RCC 7860 (cell line): ENCODE data around the gene PCDHGA7.
"Not testable (repeated sequence)": the region's sequence is repeated elsewhere in the genome, so short reads cannot be mapped to it uniquely, and the experiment has no call there.

Experiments used
- DNase-seq: peaks from one replicate; pipeline ENCODE4 v3.0.0-alpha.2; 2015; ENCODE audit warnings: low spot score
- FAIRE-seq: peaks from 2 replicates; lab custom pipeline; 2012; peaks lifted over from hg19 to GRCh38; lab: Jason Lieb, UNC

The PCDHGA7 gene

DNA sequence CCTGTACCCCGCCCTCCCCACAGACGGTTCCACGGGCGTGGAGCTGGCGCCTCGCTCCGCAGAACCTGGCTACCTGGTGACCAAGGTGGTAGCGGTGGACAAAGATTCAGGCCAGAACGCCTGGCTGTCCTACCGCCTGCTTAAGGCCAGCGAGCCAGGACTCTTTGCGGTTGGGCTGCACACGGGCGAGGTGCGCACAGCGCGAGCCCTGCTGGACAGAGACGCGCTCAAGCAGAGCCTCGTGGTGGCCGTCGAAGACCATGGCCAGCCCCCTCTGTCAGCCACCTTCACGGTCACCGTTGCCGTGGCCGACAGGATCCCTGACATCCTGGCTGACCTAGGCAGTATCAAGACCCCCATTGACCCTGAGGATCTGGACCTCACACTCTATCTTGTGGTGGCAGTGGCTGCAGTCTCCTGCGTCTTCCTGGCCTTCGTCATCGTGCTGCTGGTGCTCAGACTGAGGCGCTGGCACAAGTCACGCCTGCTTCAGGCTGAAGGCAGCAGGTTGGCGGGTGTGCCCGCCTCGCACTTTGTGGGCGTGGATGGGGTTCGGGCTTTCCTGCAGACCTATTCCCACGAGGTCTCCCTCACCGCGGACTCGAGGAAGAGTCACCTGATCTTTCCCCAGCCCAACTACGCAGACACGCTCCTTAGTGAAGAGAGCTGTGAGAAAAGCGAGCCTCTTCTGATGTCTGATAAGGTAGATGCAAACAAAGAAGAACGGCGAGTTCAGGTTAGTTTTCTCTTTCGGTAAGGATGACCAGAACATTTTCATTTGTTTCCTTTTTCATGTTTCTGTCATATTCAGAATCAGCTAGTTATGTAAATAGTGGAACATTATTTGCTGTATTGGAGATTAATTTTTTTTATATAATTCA is 16.3 kb upstream of the PCDHGA7 start:
- FAIRE-seq = no peak

DNA sequence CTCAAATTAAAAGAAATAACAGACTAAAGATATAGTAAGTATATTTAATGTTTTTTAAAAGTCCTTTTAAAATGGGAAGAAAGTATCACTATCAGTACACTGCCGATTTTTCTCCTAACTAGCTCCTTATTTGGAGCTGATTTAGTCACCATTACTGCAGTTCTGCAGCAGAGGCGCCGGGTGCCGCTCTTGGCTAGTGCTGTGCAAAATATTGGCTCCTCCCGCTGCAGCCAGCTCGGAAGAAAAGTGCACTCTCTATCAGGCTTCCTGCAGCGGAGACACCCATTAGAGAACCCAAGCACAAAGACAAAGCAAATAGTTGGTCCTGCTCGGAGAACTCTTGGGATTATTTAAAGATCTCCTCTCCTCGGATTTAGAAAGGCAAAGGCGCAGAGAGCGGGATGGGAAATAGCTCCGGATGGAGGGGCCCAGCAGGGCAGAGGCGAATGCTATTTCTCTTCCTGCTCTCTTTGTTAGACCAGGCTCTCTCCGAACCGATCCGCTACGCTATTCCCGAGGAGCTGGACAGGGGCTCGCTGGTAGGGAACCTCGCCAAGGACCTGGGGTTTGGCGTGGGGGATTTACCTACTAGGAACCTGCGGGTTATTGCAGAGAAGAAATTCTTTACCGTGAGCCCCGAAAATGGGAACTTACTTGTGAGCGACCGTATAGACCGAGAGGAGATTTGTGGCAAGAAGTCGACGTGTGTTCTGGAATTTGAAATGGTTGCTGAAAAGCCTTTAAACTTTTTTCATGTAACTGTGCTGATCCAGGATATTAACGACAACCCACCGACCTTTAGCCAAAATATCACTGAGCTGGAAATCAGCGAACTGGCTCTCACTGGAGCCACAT is 12.3 kb upstream of the PCDHGA7 start, which contains the start of gene PCDHGB3:
PCDHGB3 (plus strand) TSS at position 249 of the 855 bp plus-strand sequence; CDS start at position 402, 153 bp downstream.
- DNase-seq (no peak), FAIRE-seq (no peak)

More for the DNA sequence above, 16.3 kb upstream of the PCDHGA7 start:
- no peak for DNase-seq

DNA sequence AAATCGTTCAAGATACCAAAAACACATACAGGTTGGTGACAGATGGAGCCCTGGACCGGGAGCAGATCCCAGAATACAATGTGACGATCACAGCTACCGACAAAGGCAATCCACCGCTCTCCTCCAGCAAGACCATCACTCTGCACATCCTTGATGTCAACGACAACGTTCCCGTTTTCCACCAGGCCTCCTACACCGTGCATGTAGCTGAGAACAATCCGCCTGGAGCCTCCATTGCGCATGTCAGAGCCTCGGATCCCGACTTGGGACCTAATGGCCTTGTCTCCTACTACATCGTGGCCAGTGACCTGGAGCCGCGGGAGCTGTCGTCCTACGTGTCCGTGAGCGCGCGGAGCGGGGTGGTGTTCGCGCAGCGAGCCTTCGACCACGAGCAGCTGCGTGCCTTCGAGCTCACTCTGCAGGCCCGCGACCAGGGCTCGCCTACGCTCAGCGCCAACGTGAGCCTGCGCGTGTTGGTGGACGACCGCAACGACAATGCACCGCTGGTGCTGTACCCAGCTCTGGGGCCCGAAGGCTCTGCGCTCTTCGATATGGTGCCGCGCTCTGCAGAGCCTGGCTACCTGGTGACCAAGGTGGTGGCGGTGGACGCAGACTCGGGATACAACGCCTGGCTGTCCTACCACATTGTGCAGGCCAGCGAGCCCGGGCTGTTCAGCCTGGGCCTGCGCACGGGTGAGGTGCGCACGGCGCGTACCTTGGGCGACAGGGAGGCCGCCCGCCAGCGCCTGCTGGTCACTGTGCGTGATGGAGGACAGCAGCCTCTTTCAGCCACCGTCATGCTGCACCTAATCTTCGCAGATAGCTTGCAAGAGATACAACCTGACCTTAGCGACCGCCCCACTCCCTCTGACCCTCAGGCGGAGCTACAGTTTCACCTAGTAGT is 10.7 kb upstream of the PCDHGA7 start:
- FAIRE-seq = no peak
- DNase-seq = no peak

DNA sequence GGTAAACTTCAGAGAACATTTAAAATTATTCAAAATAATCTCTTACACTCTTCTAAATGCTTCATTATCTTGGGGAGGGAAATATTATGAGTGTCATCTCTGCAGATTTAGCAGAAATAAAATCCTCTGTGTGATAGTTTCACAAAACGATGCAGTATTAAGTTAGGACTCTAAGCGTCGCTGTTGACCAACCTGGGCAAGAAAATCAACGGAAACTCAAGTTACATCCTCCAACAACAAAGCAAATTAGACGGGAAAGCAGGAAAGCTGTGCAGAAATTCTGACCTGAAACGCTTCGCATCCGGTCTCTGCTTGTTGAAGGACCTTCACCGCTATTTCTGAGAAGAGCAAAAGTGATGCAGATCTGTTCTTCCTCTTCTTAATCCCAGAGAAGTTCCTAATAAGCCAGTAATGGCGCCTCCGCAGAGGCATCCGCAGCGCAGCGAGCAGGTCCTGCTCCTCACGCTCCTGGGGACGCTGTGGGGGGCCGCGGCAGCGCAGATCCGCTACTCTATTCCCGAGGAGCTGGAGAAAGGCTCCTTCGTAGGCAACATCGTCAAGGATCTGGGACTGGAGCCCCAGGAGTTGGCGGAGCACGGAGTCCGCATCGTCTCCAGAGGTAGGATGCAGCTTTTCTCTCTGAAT is 8.7 kb upstream of the PCDHGA7 start, which contains the start of gene PCDHGA6:
PCDHGA6 (plus strand) TSS at position 219 of the 645 bp plus-strand sequence; CDS start at position 412, 193 bp downstream.
- FAIRE-seq = no peak

DNA sequence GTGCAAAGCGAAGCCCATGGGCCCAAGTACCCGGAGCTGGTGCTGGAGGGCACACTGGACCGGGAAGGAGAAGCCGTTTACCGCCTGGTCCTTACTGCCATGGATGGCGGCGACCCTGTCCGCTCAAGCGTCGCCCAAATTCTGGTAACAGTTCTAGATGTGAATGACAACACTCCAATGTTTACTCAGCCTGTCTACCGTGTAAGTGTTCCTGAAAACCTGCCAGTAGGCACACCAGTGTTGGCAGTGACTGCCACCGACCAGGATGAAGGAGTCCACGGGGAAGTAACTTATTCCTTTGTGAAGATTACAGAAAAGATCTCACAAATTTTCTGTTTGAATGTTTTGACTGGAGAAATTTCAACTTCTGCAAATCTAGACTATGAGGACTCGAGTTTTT is 7.9 kb upstream of the PCDHGA7 start:
- FAIRE-seq = no peak
- no peak for DNase-seq

More for the DNA sequence above, 8.7 kb upstream of the PCDHGA7 start, which contains the start of gene PCDHGA6:
- DNase-seq = no peak

DNA sequence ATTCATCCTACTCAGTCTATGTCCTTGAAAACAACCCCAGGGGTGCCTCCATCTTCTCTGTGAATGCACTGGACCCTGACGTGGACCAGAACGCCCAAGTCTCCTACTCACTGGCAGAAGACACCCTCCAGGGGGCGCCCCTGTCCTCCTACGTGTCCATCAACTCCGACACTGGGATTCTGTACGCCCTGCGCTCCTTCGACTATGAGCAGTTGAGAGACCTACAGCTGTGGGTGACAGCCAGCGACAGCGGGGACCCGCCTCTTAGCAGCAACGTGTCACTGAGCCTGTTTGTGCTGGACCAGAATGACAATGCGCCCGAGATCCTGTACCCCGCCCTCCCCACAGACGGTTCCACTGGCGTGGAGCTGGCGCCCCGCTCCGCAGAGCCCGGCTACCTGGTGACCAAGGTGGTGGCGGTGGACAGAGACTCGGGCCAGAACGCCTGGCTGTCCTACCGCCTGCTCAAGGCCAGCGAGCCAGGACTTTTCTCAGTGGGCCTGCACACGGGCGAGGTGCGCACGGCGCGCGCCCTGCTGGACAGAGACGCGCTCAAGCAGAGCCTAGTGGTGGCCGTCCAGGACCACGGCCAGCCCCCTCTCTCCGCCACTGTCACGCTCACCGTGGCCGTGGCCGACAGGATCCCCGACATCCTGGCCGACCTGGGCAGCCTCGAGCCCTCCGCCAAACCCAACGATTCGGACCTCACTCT is 6.9 kb upstream of the PCDHGA7 start:
- FAIRE-seq, DNase-seq: not testable (repeated sequence)

DNA sequence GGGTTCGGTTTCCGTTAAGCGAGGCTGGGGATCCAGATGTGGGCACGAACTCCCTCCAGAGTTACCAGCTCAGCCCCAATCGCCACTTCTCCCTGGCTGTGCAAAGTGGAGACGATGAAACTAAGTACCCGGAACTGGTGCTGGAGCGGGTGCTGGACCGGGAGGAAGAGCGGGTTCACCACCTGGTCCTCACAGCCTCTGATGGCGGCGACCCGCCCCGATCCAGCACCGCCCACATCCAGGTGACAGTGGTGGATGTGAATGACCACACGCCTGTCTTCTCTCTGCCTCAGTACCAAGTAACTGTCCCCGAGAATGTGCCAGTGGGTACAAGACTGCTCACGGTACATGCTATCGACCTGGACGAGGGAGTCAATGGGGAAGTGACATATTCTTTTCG is 803 bp downstream of the PCDHGA7 start:
- FAIRE-seq (no peak), DNase-seq (no peak)

DNA sequence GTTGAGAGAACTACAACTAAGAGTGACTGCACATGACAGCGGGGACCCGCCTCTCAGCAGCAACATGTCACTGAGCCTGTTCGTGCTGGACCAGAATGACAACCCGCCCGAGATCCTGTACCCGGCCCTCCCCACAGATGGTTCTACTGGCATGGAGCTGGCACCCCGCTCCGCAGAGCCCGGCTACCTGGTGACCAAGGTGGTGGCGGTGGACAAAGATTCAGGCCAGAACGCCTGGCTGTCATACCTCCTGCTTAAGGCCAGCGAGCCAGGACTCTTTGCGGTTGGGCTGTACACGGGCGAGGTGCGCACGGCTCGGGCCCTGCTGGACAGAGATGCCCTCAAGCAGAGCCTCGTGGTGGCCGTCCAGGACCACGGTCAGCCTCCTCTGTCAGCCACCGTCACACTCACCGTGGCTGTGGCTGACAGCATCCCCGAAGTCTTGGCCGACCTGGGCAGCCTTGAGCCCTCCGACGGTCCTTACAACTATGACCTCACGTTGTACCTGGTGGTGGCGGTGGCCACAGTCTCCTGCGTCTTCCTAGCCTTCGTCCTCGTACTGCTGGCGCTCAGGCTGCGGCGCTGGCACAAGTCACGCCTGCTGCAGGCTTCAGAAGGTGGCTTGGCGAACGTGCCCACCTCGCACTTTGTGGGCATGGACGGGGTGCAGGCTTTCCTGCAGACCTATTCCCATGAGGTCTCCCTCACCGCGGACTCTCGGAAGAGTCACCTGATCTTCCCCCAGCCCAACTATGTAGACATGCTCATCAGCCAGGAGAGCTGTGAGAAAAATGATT is 2.1 kb downstream of the PCDHGA7 start:
- no peak for FAIRE-seq
- no peak for DNase-seq

DNA sequence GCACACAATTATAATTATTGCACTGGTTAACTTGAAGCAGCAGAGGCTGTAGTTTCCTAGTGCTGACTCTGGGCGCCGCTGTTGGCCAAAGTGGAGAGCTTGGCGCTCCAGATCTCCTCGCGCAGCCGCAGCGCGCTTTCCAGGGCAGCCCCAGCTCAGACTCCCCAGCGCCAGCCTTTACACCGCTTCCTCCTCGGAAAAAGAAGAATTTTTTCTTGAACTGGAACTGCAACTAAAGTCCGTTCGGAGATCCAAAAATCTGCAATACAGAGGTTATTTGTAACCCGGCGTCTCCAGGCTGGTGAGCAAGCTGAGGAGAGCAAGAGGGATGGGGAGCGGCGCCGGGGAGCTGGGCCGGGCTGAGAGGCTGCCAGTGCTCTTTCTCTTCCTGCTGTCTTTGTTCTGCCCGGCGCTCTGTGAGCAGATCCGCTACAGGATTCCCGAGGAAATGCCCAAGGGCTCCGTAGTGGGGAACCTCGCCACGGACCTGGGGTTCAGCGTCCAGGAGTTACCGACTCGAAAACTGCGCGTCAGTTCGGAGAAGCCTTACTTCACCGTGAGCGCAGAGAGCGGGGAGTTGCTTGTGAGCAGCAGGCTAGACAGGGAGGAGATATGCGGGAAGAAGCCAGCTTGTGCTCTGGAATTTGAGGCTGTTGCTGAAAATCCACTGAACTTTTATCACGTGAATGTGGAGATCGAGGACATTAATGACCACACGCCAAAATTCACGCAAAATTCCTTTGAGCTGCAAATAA is 5.2 kb downstream of the PCDHGA7 start, which contains the start of gene PCDHGB4:
PCDHGB4 (plus strand) TSS at position 142 of the 755 bp plus-strand sequence; CDS start at position 329, 187 bp downstream.
- not testable (repeated sequence) for FAIRE-seq, DNase-seq

DNA sequence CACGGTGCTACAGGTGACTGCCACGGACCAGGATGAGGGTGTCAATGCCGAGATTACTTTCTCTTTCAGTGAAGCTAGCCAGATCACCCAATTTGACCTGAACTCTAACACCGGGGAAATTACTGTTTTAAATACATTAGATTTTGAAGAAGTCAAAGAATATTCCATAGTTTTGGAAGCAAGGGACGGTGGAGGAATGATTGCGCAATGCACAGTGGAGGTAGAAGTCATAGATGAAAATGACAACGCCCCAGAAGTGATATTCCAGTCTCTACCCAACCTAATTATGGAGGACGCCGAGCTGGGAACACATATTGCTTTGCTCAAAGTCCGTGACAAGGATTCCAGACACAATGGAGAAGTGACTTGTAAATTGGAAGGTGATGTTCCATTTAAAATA is 6.1 kb downstream of the PCDHGA7 start:
- no peak for DNase-seq
- FAIRE-seq = no peak

DNA sequence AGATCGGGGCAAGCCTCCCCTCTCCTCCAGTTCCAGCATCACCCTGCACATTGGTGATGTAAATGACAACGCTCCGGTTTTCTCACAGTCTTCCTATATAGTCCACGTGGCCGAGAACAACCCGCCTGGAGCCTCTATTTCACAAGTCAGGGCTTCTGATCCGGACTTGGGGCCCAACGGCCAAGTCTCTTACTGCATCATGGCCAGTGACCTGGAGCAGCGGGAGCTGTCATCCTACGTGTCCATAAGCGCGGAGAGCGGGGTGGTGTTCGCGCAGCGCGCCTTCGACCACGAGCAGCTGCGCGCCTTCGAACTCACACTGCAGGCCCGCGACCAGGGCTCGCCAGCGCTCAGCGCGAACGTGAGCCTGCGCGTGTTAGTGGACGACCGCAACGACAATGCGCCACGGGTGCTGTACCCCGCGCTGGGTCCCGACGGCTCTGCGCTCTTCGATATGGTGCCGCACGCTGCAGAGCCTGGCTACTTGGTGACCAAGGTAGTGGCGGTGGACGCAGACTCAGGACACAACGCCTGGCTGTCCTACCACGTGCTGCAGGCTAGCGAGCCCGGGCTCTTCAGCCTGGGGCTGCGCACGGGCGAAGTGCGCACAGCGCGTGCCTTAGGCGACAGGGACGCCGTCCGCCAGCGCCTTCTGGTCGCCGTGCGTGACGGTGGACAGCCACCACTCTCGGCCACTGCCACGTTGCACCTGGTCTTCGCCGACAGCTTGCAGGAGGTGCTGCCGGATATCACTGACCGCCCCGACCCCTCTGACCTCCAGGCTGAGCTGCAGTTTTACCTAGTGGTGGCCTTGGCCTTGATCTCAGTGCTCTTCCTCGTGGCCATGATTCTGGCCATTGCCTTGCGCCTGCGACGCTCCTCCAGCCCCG is 6.9 kb downstream of the PCDHGA7 start:
- FAIRE-seq = no peak
- DNase-seq = no peak

DNA sequence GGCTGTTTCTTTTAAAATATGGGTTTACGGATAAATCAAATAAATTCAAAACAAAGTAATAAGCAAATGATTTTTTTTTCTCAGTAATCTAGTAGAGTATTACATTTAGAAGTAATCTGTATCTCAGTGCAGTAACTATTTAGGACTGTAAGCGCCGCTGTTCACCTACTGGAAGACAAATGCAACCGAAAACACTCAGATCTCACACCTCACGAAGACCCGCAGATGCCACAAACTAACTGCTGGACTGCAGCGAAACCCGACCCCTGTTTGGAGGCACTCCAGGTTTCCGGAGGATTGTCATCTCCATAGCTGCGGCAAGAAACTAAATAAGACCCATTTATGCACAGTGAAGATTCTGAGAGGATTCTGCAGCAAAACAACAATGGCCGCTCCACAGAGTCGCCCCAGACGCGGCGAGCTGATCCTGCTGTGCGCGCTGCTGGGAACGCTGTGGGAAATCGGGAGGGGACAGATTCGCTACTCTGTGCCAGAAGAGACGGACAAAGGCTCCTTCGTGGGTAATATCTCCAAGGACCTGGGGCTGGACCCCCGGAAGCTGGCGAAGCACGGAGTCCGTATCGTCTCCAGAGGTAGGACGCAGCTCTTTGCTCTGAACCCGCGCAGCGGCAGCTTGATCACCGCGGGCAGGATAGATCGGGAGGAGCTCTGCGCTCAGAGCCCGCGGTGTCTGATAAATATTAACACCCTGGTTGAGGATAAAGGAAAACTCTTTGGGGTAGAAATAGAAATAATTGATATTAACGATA is 10.1 kb downstream of the PCDHGA7 start, which contains the start of gene PCDHGA8:
PCDHGA8 (plus strand) TSS at position 205 of the 770 bp plus-strand sequence; CDS start at position 386, 181 bp downstream.
- DNase-seq (no peak), FAIRE-seq (no peak)

DNA sequence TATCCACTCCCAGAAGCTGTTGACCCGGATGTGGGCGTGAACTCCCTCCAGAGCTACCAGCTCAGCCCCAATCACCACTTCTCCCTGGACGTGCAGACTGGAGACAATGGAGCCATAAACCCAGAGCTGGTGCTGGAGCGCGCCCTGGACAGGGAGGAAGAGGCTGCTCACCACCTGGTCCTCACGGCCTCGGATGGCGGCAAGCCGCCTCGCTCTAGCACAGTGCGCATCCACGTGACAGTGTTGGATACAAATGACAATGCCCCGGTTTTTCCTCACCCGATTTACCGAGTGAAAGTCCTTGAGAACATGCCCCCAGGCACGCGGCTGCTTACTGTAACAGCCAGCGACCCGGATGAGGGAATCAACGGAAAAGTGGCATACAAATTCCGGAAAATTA is 10.7 kb downstream of the PCDHGA7 start:
- DNase-seq (no peak), FAIRE-seq (no peak)

DNA sequence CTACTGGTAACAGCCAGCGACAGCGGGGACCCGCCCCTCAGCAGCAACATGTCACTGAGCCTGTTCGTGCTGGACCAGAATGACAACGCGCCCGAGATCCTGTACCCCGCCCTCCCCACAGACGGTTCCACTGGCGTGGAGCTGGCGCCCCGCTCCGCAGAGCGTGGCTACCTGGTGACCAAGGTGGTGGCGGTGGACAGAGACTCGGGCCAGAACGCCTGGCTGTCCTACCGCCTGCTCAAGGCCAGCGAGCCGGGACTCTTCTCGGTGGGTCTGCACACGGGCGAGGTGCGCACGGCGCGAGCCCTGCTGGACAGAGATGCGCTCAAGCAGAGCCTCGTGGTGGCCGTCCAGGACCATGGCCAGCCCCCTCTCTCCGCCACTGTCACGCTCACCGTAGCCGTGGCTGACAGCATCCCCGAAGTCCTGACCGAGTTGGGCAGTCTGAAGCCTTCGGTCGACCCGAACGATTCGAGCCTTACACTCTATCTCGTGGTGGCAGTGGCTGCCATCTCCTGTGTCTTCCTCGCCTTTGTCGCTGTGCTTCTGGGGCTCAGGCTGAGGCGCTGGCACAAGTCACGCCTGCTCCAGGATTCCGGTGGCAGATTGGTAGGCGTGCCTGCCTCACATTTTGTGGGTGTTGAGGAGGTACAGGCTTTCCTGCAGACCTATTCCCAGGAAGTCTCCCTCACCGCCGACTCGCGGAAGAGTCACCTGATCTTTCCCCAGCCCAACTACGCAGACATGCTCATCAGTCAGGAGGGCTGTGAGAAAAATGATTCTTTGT is 12.1 kb downstream of the PCDHGA7 start:
- FAIRE-seq, DNase-seq: not testable (repeated sequence)
